ENCODE data around the gene FGG.
"Not testable (repeated sequence)": the region's sequence is repeated elsewhere in the genome, so short reads cannot be mapped to it uniquely, and the experiment has no call there.

Gene FGG

DNA sequence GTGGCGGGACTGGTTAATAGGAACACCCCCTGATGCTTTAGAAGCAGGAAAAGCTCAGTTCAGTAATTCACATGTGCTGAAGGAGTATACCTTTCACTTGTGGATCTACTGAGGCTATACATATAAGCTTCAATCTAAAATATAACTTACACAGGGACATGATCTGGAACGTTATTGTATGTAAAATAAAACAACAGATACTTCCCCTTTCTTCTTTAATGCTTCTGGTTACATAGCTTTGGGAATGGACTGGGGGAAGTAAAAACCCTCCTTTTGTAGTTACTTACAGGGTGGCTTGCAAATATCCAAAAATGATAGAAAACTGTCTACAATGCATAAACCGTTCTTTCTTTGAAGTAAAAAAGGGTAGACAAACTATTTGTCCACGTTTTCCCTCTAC lies 1.9 kb downstream of the FGG start:
- no peak for DNase-seq (ENCODE audit: low read depth in 2 of 2)

DNA sequence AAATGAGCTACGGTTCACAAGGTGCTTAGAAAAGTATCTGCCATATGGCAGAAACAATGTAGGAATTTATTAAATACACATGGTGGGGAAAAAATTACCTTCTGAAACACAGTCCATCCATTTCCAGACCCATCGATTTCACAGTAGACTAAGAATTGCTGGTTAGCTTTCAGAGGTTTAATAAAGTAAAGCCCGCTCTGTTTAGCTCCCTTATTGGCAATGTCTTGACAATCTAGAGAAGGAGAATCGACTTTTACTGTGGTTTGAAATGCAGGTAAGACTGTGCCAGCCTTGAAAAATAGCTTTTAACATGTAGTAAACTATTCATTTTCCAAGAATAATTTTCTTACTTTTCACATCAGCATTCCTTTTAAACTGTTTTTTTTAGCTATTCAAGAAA lies 2.9 kb downstream of the FGG start:
- DNase-seq (ENCODE audit: low read depth in 2 of 2): no peak

DNA sequence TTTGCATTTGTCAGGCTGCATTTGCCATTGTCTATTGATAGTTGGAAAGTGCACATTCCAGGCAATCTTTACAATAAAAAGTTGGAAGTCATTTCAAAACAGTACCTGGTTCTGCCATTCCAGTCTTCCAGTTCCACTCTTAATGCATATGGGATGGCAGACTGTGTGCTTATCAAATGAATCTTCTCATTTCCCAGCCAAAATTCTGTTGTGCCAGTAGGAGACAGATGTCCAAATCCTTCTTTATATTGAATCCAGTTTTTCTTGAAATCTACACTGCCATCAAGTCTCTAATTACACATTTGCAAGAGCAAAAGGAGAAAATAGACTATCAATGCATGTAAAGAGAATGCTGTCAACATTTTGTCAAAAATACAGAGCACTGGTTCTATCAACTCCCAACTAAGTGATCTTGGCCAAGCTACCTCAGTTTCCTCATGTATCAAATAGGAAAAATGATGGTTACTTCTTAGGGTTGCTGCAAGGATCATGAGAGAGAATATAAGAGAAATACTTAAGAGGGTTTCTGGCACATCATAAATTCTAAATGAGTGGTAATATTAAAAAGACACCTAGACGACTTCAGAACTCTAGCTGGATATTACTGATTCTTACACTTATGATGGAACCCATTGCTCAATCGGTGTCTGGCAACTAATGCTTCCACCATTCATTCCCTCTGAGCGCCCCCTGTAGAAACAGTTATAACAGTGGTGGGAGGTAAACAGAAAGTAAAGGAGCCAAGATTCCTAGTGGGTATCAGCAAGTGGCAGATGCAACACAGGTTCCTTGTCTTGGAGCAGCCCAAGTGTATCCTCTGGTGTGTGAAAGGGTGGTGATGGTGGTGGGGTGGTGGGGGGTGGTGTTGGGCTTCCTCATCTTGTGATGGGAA lies 3.8 kb downstream of the FGG start:
- DNase-seq (ENCODE audit: low read depth in 2 of 2): no peak

DNA sequence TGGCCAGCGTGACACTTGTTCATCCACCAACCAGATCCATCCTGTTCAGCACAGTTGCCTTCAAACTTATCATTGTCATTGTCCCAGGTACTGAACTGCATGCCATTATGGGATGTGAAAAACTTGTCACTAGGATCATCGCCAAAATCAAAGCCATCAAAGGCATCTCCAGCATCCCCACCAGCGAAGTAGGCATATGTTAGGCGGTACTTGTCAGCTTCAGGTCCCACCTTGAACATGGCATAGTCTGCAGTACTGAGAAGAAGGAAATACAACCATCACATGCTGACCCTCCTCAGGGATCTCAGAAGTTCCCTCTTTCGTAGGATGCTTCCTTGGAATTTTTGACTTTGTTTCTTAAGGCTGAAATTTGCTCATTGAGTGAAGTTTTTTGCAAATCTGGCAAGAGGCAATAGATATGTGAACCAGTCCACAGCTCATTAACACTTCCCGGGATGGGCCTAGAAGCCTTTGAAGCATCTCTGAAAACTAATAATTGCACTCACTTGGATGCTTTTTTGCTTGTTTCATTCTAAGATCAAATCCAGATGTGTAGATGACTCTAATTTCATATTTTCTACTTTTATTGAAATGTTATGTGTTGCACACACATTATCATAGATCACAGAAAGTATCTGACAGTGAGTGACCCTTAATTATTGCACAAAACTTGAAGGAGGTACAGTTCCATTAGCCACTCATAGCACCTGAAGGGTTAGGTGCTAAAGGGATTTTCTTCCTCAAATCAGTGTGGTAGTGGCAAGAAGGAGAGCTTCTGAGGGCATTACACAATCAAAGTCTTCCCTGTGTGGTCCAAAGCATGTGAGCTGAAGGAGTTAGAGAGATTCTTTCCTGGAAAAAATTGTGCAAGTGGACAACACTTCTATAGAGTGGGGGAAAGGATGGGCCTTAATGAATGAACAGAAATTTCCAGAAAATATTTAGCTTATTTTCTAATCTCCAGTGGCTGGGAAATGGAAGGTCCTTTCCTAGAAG lies 5.4 kb downstream of the FGG start:
- DNase-seq (ENCODE audit: low read depth in 2 of 2): no peak

- DNase-seq (ENCODE audit: low read depth in 2 of 2): no peak
These were observed 7.7 kb downstream of the FGG start for GRCh38 chr4:154604696-154605200.

GRCh38 chr4:154603033-154603943 lies 9.2 kb downstream of the FGG start:
- DNase-seq (ENCODE audit: low read depth in 2 of 2): no peak

- no peak for DNase-seq (ENCODE audit: low read depth in 2 of 2)
These were observed 9.9 kb downstream of the FGG start for GRCh38 chr4:154602404-154603020.

DNA sequence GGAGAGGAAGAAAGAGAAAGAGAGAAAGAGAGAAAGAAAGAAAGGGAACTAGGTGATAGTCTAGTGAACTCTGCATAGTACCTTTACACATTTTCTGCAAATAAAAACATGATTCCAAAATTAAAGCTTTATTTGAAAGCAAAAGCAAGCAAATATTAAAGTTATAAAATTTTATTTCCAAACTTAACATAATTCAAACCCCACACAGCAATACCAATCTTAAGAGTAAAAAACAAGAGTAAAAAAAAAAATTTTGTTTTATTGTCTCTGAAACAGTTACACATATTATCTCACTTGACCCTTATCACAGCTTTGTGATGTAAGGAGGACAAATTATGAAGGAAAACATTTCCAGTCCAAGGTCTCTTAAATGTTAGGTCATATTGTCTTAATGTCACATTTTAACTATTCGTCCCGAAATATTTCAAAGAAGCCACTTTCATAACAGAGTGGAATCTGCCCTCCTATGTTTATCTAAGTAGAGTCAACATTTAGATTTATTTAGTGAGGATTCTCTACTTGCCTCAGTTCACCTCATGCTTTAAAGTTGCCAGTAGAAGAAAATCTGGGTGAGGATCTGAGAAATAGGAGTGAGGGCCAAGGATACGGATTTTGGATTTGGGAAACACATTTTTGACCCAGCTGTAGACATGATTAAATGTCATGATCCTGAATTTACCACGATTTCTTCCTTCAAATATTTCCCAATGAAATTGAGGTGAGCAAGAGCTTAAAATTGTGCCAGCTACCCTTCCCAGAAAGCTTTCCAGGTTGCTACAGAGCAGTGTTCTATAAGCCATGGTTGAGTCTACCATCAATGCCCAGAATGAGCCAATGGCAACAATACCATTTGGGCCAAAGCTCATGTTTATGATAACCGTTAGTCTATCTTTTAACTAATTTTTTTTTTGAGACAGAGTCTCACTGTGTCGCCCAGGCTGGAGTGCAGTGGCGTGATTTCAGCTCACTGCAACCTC lies 14.4 kb downstream of the FGG start:
- DNase-seq (ENCODE audit: low read depth in 2 of 2): no peak

DNA sequence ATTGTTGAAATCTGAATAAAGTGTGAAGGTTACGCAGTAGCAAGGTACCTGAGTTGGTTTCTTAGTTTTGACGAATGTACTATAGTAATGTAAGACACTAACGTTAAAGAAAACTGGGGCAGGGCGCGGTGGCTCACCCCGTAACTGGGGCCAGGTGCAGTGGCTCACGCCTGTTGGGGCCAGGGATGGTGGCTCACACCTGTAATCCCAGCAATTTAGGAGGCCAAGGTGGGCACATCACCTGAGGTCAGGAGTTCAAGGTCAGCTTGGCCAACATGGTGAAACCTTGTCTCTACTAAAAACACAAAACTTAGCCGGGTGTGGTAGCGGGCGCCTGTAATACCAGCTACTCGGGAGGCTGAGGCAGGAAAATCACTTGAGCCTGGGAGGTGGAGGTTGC lies 15.2 kb downstream of the FGG start:
- DNase-seq (ENCODE audit: low read depth in 2 of 2): not testable (repeated sequence)

DNA sequence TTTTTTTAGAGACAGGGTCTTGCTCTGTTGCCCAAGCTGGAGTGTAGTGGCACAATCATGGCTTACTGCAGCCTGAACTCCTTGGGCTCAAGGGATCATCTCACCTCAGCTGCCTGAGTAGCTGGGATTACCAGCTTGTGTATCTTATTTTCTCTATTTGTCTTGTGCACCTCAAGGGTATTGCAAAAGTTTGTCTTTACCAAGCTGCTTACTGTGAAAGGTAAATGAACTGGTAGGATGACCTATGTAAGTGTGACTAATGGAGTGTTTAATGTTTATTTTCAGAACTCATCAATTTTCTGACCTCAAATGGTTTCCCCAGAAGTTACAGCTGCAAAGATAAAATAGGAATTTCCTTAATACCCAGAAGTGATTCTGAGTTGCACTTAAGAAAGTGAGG lies 16.6 kb downstream of the FGG start:
- no peak for DNase-seq (ENCODE audit: low read depth in 2 of 2)

GRCh38 chr4:154594343-154594742 lies 18.1 kb downstream of the FGG start:
- not testable (repeated sequence) for DNase-seq (ENCODE audit: low read depth in 2 of 2)

GRCh38 chr4:154593868-154594267 lies 18.6 kb downstream of the FGG start:
- DNase-seq (ENCODE audit: low read depth in 2 of 2): no peak

GRCh38 chr4:154591890-154592289 lies 20.6 kb downstream of the FGG start:
- no peak for DNase-seq (ENCODE audit: low read depth in 2 of 2)

- DNase-seq (ENCODE audit: low read depth in 2 of 2): no peak
These were observed 22.0 kb downstream of the FGG start, which contains the start of gene FGA for GRCh38 chr4:154590329-154591006. Gene FGA, minus strand, starts transcription at chr4:154590742. Its CDS starts 55 bp downstream, at chr4:154590687.

GRCh38 chr4:154589296-154590197 lies 22.9 kb downstream of the FGG start:
- no peak for DNase-seq (ENCODE audit: low read depth in 2 of 2)

DNA sequence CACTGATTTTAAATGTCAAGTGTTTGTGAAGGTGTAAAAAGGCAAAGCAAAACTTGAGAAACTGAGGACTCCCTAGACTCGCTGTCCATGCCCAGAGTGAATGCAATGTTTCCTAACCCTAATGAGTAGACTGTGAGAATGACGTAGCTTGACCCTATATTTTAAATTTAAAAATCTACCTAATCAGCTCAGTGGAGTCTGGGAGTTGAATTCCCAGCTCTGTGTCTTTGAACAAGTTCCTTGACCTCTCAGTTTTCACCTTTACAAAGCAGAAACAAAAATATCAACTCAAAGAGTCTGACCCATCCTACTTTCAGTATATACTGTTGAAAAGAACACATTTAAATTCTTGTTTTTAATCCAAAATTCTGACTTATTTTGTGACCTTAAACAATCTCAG lies 24.3 kb downstream of the FGG start:
- no peak for DNase-seq (ENCODE audit: low read depth in 2 of 2)

DNA sequence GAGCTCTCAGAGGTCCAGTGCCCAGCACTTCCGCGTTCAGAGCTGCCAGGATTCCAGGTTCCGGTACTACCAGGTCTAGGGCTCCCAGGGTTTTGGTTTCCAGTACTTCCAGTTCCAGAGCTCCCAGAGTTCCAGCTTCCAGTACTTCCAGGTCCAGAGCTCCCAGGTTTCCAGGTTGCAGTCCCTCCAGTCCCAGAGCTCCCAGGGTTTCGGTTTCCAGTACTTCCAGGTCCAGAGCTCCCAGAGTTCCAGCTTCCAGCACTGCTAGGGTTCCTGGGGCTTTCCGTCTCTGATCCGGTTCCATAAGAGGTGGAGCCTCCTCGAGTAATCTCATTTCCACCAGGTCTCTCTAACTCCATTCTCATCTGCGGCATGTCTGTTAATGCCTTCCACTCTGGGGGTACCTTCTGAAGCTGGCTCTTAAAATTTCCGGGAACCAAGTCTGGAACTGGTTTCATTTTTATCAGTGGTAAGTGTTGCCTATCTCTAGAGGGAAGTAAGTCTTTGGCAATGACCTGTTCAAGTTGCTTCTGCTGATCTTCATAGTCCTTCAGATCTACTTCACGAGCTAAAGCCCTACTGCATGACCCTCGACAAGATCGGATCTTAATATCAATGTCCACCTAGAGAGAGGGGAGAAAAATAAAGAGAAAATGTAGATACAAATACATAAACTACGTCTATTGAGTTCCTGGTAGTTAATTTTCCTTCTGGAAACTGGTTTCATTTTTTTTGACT lies 26.0 kb downstream of the FGG start:
- no peak for DNase-seq (ENCODE audit: low read depth in 2 of 2)
